HFFc6 (cell line): Measurements from ENCODE around the gene STK40. TPM values are rescaled to one million over a fixed set of nuclear protein-coding genes. Genes with fewer than 3 reads are reported as not detected.
A peak's percentile ranks its signal among the peaks of the same experiment; 100 is the strongest.

ENCODE experiments used
- DNase-seq: peaks from one replicate; pipeline ENCODE4 v3.0.0-alpha.2; 2018
- H3K27ac Mint-ChIP-seq: 2 replicates; pipeline ENCODE4 v1.8.0; 2020; ENCODE audit warnings: mild to moderate bottlenecking, mixed read lengths
- H3K27me3 Mint-ChIP-seq: 2 replicates; pipeline ENCODE4 v1.8.0; 2021; ENCODE audit warnings: mild to moderate bottlenecking, moderate library complexity, mixed read lengths; ENCODE audit not compliant: insufficient read depth
- H3K36me3 Mint-ChIP-seq: 2 replicates; pipeline ENCODE4 v1.8.0; 2021; ENCODE audit warnings: low read depth, mixed read lengths
- H3K4me1 Mint-ChIP-seq: 2 replicates; pipeline ENCODE4 v1.8.0; 2020; ENCODE audit warnings: low read depth, mixed read lengths
- H3K4me3 Mint-ChIP-seq: 2 replicates; pipeline ENCODE4 v1.8.0; 2020; ENCODE audit warnings: mild to moderate bottlenecking, moderate library complexity, mixed read lengths
- H3K9me3 Mint-ChIP-seq: 2 replicates; pipeline ENCODE4 v1.8.0; 2020; ENCODE audit warnings: mild to moderate bottlenecking, mixed read lengths
- total RNA-seq, 6 experiments: library from RNA; stranded (reverse); fragmentation: NEBNext Ultra II Directional; extraction: Animal tissue kit (Norgen Biotek cat#: 25700); gene quantifications; 2 replicates in 1 of 6; 3 replicates in 5 of 6; pipeline ENCODE4 v1.2.3, GENCODE V29; 2021
- TF ChIP-seq, protein P1 (sequence below): fragments of 200-600 bp; sonication (generic); IDR thresholded peaks from 2 replicates; pipeline ENCODE4 v1.5.0; 2021; ENCODE audit warnings: antibody characterized with exemption, mild to moderate bottlenecking

Gene STK40
- total RNA-seq, 6 experiments from 2014 or later = 24.1 to 26.5 (median 25.1) TPM

DNA sequence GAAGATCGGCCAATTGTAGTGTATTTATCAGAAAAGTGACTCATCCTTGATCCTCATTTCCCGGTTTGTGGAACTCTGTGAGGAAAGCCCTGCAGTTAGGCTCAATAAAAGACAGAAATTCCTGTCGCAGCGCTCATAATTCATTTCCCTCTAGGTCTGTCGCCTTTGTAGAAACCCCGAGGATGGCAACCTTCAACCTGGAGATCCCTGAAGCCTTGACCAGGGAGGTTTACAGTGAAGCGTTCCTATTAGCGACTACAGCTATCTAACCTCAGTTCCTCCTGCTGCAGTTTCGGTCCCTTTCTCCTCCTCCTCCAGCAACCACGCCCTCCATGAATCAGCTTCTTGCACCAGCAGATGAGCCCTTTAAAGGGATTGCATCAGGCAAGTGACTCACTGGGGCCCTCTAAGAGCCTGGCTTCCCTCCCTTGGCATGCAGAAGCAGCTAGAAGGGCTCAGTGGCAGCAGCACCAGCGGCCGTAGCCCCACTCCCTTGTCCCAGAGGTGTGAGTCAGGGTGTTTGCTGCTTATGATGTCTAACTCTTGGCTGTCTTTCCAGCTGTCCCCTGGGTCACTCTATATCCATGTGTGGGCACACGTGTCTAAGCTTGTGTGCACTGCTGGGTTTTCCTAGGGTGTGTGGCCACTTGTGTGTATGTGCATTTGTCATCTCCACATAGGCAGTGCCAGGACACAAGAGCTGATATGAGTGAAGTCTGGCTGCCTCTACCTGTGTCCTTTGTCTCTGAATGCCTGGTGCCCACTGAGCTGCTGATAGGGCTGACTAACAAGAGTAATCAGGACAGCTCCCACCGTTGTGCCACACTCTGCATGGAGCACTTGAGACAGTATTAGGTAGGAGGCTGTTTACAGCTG lies 779 bp upstream of the STK40 start:
- H3K27me3 Mint-ChIP-seq = peaks cover 7% of the 10 kb centered on the region
- H3K4me3 Mint-ChIP-seq = peak overlapping the region; percentile 93
- peak overlapping the region; percentile 100 for H3K27ac Mint-ChIP-seq
- peaks cover 19% of the 10 kb centered on the region for H3K36me3 Mint-ChIP-seq
- H3K9me3 Mint-ChIP-seq = no peaks in the 10 kb centered on the region
- H3K4me1 Mint-ChIP-seq = peaks cover 57% of the 10 kb centered on the region
- peak; percentile 100 for DNase-seq
- TF ChIP-seq, protein P1, sequence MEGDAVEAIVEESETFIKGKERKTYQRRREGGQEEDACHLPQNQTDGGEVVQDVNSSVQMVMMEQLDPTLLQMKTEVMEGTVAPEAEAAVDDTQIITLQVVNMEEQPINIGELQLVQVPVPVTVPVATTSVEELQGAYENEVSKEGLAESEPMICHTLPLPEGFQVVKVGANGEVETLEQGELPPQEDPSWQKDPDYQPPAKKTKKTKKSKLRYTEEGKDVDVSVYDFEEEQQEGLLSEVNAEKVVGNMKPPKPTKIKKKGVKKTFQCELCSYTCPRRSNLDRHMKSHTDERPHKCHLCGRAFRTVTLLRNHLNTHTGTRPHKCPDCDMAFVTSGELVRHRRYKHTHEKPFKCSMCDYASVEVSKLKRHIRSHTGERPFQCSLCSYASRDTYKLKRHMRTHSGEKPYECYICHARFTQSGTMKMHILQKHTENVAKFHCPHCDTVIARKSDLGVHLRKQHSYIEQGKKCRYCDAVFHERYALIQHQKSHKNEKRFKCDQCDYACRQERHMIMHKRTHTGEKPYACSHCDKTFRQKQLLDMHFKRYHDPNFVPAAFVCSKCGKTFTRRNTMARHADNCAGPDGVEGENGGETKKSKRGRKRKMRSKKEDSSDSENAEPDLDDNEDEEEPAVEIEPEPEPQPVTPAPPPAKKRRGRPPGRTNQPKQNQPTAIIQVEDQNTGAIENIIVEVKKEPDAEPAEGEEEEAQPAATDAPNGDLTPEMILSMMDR = no peak

DNA sequence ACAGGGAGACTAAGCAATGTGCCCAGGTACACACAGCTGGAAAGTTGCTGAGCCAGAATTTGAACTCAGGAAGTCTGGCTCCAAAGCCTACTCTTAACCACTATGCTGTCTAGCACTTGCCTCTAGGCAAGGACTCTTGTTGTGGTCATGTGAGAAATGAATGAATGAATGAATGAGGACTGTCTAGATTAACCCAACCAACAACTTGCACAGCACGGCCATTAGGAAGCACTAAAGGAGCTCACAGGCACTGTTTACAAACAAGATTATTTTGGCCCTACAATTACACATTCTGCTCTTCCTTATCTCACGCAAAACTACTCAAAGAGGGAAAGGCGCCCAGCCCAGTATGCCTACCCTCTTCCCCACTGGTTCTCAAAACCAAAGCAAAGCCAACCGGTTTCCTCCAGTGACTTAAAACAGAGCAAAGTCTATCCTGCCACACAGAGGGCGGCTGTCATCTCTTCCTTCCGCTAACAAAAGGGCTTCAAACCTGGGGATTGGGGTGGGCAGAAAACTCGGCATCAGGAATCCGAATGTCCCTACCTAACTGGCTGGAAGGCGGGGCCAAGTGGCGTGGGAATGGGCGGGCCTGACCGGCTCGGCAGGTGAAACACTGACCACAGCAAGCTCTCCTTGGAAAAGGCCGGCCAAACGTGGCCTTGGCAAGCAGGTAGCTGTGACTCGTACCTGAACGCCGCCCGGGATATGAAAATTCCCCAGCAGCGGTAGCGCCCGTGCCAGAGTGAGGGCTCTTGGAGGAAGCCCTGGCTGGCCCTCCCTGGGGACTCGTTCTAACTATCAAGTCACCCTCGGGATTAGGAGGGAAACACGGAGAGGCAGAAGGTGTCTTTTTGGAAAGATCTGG lies 948 bp downstream of the STK40 start:
- DNase-seq = peak; percentile 45
- Mint-ChIP-seq H3K27ac (peak overlapping the region; percentile 84), H3K27me3 (peaks cover 7% of the 10 kb centered on the region), H3K4me3 (peak overlapping the region; percentile 93), H3K9me3 (no peaks in the 10 kb centered on the region), H3K4me1 (peaks cover 68% of the 10 kb centered on the region), H3K36me3 (peaks cover 14% of the 10 kb centered on the region; the same call in 1 of the 2 replicates)
- TF ChIP-seq, protein P1 = no peak

DNA sequence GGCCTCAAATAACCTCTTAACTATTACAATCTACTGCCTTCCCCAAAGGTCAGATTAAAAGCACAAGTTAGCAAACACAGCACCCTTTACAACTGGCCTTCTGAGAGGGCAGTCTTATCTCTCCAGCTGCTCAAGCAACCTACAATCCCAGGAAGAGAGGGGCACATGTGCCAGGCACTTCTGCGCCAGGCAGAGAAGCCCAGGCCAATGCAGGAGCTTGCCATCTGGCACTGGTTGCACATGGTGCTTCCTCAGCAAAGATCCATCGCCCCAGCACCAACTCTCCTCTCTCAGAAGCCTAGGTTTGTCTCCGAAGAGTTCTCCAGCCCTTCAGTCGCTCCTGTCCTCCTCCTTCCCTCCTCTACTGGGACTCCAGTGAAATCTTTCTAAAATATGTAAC lies 2.5 kb downstream of the STK40 start:
- TF ChIP-seq, protein P1 = no peak
- Mint-ChIP-seq H3K36me3 (peaks cover 14% of the 10 kb centered on the region; the same call in 1 of the 2 replicates), H3K4me1 (peaks cover 66% of the 10 kb centered on the region), H3K9me3 (no peaks in the 10 kb centered on the region), H3K27me3 (peaks cover 7% of the 10 kb centered on the region), H3K27ac (peak overlapping the region; percentile 2; the same call in 1 of the 2 replicates), H3K4me3 (0 out of 2 replicates have a peak overlapping the region, but pooled peaks have one; percentile 93)
- no peak for DNase-seq

DNA sequence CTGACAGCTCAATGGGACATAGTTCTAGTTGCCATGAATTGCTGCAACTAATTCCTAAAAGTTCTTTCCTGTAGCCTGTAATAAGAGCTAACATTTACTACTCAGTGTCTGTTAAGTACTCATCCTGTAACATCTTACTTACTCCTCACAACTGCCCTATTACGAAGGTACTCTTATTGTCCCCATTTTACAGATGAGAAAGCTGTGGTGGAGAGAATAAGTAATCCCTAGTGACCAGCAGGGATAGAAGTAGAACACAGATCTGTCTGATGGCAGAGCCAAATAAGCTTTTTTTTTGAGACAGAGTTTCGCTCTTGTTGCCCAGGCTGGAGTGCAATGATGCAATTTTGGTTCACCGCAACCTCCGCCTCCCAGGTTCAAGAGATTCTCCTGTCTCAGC lies 3.1 kb downstream of the STK40 start:
- peaks cover 7% of the 10 kb centered on the region for H3K27me3 Mint-ChIP-seq
- H3K9me3 Mint-ChIP-seq = no peaks in the 10 kb centered on the region
- H3K27ac Mint-ChIP-seq = no peak overlapping the region
- H3K4me3 Mint-ChIP-seq = no peak overlapping the region
- no peak for DNase-seq
- peaks cover 14% of the 10 kb centered on the region; the same call in 1 of the 2 replicates for H3K36me3 Mint-ChIP-seq
- TF ChIP-seq, protein P1 = no peak
- peaks cover 61% of the 10 kb centered on the region for H3K4me1 Mint-ChIP-seq

DNA sequence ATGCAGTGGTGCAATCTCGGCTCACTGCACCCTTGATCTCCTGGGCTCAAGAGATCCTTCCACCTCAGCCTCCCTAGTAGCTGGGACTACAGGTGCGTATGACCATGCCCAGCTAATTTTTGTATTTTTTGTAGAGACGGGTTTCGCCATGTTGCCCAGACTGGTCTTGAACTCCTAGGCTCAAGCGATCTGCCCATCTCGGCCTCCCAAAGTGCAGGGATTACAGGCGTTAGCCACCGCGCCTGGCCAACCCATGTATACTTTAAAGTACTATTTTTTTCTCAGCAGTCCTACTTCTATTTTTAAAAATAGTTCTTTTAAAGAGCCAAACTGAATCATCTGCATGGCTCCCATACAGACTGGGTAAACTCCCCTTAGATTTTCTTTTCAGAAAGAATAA lies 3.5 kb downstream of the STK40 start:
- no peak for DNase-seq
- Mint-ChIP-seq H3K27ac (no peak overlapping the region), H3K36me3 (peaks cover 14% of the 10 kb centered on the region; the same call in 1 of the 2 replicates), H3K4me1 (peaks cover 56% of the 10 kb centered on the region), H3K27me3 (peaks cover 7% of the 10 kb centered on the region), H3K9me3 (no peaks in the 10 kb centered on the region), H3K4me3 (no peak overlapping the region)
- TF ChIP-seq, protein P1 = no peak
